MV-4-11 (cell line): ENCODE data around the gene MELTF.

Experiments
- DNase-seq: peaks from one replicate; lab custom pipeline; 2025; lab: John Stamatoyannopoulos, UW

Gene MELTF

GRCh38 chr3:197027151-197027895, 2.3 kb downstream of the MELTF start:
- no peak for DNase-seq

- no peak for DNase-seq
Observed at GRCh38 chr3:197026481-197026866, 3.1 kb downstream of the MELTF start.

GRCh38 chr3:197025736-197026480, 3.7 kb downstream of the MELTF start:
- DNase-seq, result no peak

- no peak for DNase-seq
Observed at GRCh38 chr3:197024881-197025735, 4.5 kb downstream of the MELTF start.

GRCh38 chr3:197023998-197024651, 5.5 kb downstream of the MELTF start:
- DNase-seq, result no peak

DNA sequence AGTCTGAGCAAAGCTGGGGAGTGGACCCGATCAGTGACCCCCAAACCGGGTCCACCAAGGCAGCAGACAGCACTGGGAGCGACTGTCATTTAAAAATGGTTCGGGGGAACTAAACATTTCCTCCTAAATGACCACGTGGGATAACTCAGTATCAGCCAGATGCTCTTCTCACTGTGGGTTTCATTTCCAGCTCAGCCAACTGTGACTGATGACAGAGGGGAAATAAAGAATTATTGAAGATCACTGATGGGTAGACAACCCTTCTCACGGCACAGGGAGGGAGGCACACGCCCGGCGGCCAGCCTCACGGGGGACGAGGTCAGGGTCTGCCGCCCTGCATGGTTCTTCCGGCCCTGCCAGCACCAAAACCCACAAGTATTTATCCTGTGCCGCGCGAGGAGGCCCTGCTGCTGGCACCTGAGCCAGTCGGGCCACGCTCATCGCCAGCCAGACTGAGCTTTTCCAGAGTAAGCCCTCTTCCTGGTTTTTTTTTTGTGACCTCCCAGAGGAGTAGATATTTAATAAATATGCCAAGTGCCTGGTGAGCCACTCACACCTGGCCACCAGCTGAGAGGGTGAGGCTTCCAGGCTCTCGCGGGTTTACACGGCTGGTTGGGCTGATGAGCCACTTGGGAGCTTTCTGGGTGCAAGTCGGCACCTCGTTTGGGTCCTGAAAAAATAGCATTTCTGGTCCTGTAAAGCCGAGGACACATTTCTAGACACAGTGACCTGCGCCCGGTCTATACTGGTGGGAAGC, 6.2 kb downstream of the MELTF start:
- peak; percentile 85 for DNase-seq

GRCh38 chr3:197022405-197023231, 7.0 kb downstream of the MELTF start:
- DNase-seq, result no peak

DNA sequence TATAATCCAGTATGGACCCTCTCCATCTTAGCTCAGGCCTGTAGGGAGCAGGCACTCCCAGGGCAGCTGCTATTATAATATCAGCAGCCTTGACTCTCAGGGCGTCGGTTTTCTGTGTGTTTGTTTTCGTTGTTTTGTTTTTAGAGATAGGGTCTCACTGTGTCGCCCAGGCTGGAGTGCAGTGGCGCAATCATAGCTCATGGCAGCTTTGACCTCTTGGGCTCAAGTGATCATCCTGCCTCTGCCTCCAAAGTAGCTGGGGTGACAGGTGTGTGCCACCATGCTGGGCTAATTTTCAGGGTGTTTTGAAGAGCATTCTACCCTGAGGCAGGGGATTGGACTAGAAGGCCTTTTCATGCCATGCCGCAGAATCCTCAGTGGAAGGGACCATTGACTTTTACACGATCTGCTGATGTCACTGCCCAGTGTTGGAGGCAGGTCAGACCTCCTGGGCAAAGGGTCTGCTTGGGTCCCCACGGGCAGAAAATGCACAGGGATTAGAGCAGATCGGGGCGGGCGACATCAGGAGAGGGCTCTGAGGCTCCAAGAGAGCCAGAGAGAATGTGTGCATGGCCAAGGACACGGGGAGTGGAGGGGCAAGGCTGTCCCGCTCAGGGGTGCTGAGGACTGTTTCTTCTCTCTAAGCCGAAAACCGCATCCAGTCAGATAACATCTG, 7.8 kb downstream of the MELTF start:
- no peak for DNase-seq

DNA sequence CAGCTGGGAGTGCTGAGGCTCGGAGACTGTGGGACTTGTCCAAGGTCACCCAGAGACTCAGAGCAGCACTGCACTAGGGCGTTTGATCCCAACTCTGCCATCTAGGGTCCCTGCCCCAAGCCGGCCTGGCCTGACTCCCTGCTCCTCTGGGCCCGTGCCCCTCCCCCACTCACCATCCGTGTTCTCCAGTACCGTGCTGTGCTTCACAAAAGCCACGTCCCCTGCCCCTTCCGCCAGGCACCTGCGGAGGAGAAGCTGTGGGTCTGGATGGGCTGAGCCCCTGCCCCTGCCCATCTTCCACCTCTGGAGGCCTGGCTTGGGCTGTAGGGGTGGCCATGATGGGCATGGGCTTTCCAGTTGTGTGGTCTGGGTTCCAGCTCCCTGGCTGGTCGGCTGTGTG, 8.4 kb downstream of the MELTF start:
- no peak for DNase-seq

DNA sequence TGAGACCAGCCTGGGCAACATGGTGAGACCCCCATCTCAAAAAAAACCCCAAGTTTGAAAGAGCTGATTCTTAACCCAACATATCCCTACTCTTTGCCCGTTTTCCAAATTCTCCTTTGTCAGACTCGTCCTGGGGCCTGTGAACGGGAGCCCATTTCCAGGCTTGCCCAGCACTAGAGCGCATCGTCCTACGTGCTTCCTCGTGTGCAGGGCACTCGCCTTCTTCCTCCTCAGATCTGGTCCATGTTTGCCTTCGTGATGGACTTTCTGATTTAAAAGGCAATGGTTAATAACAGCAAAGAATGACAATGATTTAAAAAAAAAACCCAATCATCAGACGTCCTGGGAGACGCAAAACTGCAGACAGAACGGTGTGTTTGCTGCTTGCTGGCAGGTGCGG, 10.1 kb downstream of the MELTF start:
- DNase-seq, result no peak

- DNase-seq, result no peak
Observed at GRCh38 chr3:197019021-197019420, 10.6 kb downstream of the MELTF start.

DNA sequence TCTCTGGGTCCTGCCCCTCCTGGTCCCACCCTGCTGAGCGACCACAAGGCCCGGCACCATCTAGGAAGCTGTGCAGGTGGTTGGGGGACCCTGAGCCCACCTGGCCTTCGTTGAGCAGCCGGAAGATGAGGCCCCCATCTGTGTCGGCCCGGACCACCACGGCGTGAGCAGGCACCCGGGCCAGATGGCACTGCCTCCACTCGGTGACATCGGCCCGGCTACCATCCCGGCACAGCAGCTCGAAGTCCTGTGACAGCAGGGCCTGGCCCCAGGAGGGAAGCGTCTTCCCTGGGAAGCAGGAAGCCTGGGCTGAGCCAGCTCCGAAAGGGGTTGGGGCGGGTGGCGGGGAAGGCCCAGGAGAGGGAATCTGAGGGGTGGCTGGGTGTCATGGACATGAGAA, 12.6 kb downstream of the MELTF start:
- no peak for DNase-seq

DNA sequence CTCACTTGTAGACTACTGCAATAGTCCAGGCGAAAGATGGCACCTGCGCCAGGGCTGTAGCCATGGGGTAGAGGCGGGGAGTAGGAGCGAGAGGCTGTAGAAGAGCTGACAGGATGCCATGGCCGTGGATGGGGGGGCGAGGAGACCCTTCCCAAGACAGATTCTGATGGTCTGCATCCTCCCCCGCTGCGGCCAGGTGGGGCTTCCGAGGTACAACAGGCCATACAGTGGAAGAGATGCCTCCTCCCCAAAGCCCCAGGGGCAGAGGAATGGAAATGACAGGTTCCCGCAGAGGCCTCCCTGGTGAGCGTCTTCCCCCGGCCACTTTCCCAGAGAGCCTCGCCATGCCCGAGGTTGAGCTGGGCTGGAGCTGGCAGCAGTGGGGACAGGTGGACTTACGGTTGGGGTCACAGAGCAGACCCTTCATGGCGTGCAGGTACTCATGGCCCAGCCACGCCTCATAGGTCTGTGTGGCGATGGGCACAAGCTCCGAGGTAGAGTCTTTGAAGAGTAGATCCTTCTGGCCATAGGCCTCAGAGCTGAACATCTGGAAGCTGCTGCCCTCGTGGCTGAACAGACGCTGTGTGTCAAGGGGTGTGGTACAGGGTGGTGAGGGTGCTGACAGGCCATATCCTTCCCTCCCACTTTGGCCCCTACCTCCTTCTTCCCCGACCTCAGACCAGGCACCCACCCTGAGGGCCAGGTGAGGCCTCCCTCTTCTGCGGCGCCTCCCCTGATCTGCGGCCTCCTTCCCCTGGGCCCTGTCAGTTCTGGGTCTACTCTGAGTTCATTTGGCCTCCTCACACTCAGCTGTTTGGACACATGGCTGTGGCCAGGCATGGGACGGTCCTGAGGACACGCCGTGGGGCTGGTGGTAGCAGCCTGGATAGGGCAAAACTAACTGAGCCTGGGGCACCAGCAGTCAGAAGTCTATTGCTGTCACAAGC, 13.6 kb downstream of the MELTF start:
- no peak for DNase-seq

DNA sequence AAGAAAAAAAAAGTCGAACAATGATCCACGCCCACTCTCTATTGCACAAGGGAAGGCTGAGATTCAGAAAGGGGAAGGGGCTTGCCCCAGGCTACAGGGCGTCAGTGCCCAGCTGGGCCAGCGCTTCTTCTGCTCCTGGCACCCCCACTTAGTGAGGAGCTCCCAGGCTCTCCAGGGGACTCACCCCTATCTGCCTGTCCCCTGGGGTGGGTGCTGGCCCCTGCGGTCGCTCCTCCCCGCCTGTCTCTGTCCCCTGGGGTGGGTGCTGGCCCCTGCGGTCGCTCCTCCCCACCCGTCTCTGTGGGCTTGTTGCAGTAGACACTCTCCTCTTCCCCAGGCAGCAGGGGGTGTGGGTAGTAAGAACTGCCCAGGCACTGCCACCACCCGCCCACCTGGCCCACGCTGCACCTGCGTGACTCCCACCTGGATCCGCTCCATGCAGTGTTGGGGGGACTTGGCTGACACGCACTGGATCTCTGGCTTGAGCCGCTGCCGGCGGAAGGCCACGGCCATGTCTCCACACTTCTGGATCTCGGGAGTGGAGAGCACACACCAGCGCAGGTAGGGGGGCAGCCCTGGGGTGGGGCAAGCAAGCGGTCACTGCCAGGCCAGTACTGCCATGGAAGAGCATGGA, 14.6 kb downstream of the MELTF start:
- no peak for DNase-seq

- DNase-seq, result no peak
Observed at GRCh38 chr3:197014024-197014423, 15.6 kb downstream of the MELTF start.

DNA sequence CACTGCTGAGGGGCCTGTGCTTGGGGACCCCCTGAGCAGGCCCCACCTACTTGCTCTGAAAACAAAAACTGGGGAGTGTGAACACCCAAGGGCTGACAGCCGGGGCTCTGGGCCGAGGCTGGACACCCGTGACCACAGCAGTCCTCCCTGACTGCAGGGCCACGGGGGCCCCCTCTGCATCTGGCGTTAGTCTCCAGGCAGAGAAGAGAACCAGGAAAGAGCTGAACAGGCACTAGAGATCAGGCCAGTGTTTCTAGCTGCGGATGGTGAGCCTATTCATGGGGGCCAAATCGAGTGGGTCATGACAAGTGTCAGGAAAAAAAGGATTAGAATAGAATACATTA, 17.1 kb downstream of the MELTF start:
- no peak for DNase-seq

- DNase-seq, result no peak
Observed at GRCh38 chr3:197011780-197012539, 17.7 kb downstream of the MELTF start.
